Measurements from ENCODE around the gene FRMD4B. TPM values are rescaled to one million over a fixed set of nuclear protein-coding genes. Genes with fewer than 3 reads are reported as not detected.

The FRMD4B gene
- total and polyA plus RNA-seq, 10 of the 15 experiments (the other 5 are each of a cell fraction or from before 2014, with no cell fraction given): 3.9 to 11.4 (median 8.0) TPM

DNA sequence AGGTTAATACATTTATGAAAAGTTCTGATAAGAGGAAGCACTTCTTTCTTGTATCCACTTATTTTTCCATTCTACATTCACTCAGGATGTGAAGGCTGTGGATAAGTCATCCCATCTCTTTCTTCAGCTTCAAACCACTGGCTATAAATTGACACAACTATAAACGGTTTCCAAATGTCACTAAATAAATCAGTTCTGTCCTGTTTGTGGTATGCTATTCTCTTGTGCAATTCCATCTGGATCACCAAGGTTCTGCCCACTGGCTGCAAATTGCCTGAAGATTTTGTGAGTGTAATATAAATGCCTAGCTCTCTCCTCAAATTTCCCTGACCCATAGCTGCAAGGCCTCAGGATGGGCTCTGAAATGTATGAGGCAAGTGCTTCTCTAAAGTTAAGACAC is 256.4 kb downstream of the FRMD4B start (continued):
- TF ChIP-seq, protein P1, sequence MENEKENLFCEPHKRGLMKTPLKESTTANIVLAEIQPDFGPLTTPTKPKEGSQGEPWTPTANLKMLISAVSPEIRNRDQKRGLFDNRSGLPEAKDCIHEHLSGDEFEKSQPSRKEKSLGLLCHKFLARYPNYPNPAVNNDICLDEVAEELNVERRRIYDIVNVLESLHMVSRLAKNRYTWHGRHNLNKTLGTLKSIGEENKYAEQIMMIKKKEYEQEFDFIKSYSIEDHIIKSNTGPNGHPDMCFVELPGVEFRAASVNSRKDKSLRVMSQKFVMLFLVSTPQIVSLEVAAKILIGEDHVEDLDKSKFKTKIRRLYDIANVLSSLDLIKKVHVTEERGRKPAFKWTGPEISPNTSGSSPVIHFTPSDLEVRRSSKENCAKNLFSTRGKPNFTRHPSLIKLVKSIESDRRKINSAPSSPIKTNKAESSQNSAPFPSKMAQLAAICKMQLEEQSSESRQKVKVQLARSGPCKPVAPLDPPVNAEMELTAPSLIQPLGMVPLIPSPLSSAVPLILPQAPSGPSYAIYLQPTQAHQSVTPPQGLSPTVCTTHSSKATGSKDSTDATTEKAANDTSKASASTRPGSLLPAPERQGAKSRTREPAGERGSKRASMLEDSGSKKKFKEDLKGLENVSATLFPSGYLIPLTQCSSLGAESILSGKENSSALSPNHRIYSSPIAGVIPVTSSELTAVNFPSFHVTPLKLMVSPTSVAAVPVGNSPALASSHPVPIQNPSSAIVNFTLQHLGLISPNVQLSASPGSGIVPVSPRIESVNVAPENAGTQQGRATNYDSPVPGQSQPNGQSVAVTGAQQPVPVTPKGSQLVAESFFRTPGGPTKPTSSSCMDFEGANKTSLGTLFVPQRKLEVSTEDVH (IDR thresholded peaks at IDR 0.05; ENCODE audit: low read depth, partially characterized antibody): no peak
- TF ChIP-seq MYB (IDR thresholded peaks at IDR 0.05; ENCODE audit: borderline replicate concordance, low read depth, low read length) (no peak), BCL11A (IDR thresholded peaks at IDR 0.05; ENCODE audit: low read depth, low read length) (no peak)
- TF ChIP-seq, protein P2, sequence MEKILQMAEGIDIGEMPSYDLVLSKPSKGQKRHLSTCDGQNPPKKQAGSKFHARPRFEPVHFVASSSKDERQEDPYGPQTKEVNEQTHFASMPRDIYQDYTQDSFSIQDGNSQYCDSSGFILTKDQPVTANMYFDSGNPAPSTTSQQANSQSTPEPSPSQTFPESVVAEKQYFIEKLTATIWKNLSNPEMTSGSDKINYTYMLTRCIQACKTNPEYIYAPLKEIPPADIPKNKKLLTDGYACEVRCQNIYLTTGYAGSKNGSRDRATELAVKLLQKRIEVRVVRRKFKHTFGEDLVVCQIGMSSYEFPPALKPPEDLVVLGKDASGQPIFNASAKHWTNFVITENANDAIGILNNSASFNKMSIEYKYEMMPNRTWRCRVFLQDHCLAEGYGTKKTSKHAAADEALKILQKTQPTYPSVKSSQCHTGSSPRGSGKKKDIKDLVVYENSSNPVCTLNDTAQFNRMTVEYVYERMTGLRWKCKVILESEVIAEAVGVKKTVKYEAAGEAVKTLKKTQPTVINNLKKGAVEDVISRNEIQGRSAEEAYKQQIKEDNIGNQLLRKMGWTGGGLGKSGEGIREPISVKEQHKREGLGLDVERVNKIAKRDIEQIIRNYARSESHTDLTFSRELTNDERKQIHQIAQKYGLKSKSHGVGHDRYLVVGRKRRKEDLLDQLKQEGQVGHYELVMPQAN (conservative IDR thresholded peaks at IDR 0.05): no peak
- TF ChIP-seq, protein P3, sequence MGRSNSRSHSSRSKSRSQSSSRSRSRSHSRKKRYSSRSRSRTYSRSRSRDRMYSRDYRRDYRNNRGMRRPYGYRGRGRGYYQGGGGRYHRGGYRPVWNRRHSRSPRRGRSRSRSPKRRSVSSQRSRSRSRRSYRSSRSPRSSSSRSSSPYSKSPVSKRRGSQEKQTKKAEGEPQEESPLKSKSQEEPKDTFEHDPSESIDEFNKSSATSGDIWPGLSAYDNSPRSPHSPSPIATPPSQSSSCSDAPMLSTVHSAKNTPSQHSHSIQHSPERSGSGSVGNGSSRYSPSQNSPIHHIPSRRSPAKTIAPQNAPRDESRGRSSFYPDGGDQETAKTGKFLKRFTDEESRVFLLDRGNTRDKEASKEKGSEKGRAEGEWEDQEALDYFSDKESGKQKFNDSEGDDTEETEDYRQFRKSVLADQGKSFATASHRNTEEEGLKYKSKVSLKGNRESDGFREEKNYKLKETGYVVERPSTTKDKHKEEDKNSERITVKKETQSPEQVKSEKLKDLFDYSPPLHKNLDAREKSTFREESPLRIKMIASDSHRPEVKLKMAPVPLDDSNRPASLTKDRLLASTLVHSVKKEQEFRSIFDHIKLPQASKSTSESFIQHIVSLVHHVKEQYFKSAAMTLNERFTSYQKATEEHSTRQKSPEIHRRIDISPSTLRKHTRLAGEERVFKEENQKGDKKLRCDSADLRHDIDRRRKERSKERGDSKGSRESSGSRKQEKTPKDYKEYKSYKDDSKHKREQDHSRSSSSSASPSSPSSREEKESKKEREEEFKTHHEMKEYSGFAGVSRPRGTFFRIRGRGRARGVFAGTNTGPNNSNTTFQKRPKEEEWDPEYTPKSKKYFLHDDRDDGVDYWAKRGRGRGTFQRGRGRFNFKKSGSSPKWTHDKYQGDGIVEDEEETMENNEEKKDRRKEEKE (IDR thresholded peaks at IDR 0.05): no peak
- TF ChIP-seq, protein P4, sequence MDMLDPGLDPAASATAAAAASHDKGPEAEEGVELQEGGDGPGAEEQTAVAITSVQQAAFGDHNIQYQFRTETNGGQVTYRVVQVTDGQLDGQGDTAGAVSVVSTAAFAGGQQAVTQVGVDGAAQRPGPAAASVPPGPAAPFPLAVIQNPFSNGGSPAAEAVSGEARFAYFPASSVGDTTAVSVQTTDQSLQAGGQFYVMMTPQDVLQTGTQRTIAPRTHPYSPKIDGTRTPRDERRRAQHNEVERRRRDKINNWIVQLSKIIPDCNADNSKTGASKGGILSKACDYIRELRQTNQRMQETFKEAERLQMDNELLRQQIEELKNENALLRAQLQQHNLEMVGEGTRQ (IDR thresholded peaks at IDR 0.05; ENCODE audit: borderline replicate concordance, low read depth, low read length): no peak
